OCI-LY1 (cell line): ENCODE measurements around the gene PEX7.

ENCODE experiments used
- H2AFZ ChIP-seq: fragments of 200-600 bp; sonication (generic), shearing (Covaris generic); 2 replicates; pipeline ENCODE4 v1.6.0; 2014; ENCODE audit warnings: antibody characterized with exemption, mild to moderate bottlenecking, low read length
- H3F3A ChIP-seq: fragments of 200-600 bp; sonication (generic), shearing (Covaris generic); 2 replicates; pipeline ENCODE4 v1.6.0; 2014; ENCODE audit warnings: mild to moderate bottlenecking, antibody characterized with exemption, low read length, moderate library complexity; ENCODE audit not compliant: insufficient read depth
- H3K27ac ChIP-seq: fragments of 200-600 bp; sonication (generic); 2 replicates; pipeline ENCODE4 v1.5.1; 2014; ENCODE audit warnings: low read length, mixed run types, mild to moderate bottlenecking, low read depth; ENCODE audit not compliant: poor library complexity, severe bottlenecking
- H3K27me3 ChIP-seq: fragments of 200-600 bp; sonication (generic); 2 replicates; pipeline ENCODE4 v1.6.0; 2014; ENCODE audit warnings: antibody characterized with exemption, mild to moderate bottlenecking, low read length, moderate library complexity; ENCODE audit not compliant: insufficient read depth
- H3K36me3 ChIP-seq: fragments of 200-600 bp; sonication (generic); 2 replicates; pipeline ENCODE4 v1.6.1; 2014; ENCODE audit warnings: mild to moderate bottlenecking, antibody characterized with exemption, low read length, moderate library complexity, mixed read lengths; ENCODE audit not compliant: insufficient read depth
- H3K4me1 ChIP-seq: fragments of 200-600 bp; sonication (generic); 2 replicates; pipeline ENCODE4 v1.5.1; 2014; ENCODE audit warnings: mild to moderate bottlenecking, low read length, moderate library complexity; ENCODE audit not compliant: insufficient read depth, severe bottlenecking
- H3K4me2 ChIP-seq: fragments of 200-600 bp; sonication (generic), shearing (Covaris generic); 2 replicates; pipeline ENCODE4 v1.6.1; 2014; ENCODE audit warnings: low read length
- H3K4me3 ChIP-seq: fragments of 200-600 bp; sonication (generic); 2 replicates; pipeline ENCODE4 v1.5.1; 2014; ENCODE audit warnings: low read length, low read depth, mild to moderate bottlenecking, mixed read lengths; ENCODE audit not compliant: poor library complexity, severe bottlenecking
- H3K79me2 ChIP-seq: fragments of 200-600 bp; shearing (Covaris generic); 2 replicates; pipeline ENCODE4 v1.6.1; 2016; ENCODE audit warnings: mixed run types, low read length, mixed read lengths; ENCODE audit not compliant: insufficient read depth
- H3K9ac ChIP-seq: fragments of 200-600 bp; sonication (generic), shearing (Covaris generic); 2 replicates; pipeline ENCODE4 v1.6.1; 2014; ENCODE audit warnings: mild to moderate bottlenecking, low read length, mixed read lengths
- H3K9me2 ChIP-seq: fragments of 200-600 bp; sonication (generic), shearing (Covaris generic); 2 replicates; pipeline ENCODE4 v1.6.1; 2014; ENCODE audit warnings: low read depth, mild to moderate bottlenecking, low read length, mixed read lengths
- H3K9me3 ChIP-seq: fragments of 200-600 bp; shearing (Covaris generic); 2 replicates; pipeline ENCODE4 v1.6.1; 2014; ENCODE audit warnings: low read length, mixed read lengths
- H4K20me1 ChIP-seq: fragments of 200-600 bp; sonication (generic), shearing (Covaris generic); 2 replicates; pipeline ENCODE4 v1.6.0; 2016; ENCODE audit warnings: mild to moderate bottlenecking, low read length; ENCODE audit not compliant: insufficient read depth
- EZH2 ChIP-seq: fragments of 200-600 bp; sonication (generic), shearing (Covaris generic); IDR thresholded peaks from 2 replicates; pipeline ENCODE4 v1.8.0; 2017; ENCODE audit warnings: borderline replicate concordance, mixed run types, mild to moderate bottlenecking, antibody characterized with exemption, low read length, moderate library complexity, mixed read lengths
- TF ChIP-seq, protein P1 (sequence below): fragments of 200-600 bp; sonication (generic), shearing (Covaris generic); IDR thresholded peaks from 2 replicates; pipeline ENCODE4 v1.5.1; 2017; ENCODE audit warnings: mild to moderate bottlenecking, antibody characterized with exemption, low read length, moderate library complexity, mixed read lengths

The PEX7 gene

DNA sequence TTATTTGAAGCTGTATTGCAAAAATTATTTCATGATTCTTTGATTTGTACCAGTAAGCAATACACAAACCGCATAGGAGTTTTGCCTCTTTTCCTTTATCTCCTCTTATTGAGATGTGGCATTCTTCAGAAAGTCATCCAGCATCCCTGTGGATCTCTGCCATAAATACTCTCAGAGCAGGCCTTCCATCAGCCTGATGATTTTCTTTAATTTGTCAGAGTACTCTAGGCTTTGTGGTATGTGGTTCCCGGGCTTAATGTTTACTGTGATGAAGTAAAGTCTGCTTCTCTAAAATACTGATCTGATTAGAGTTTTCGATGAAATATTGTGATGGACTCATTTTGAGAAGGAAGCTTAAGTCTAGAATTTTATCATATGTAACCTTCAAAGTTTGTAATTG is 68.6 kb downstream of the PEX7 start:
- Histone ChIP-seq H3K36me3 (no peaks in the 10 kb centered on the region), H4K20me1 (no peaks in the 10 kb centered on the region), H3K4me2 (no peak overlapping the region), H3K27ac (no peak overlapping the region), H3K9ac (no peak overlapping the region), H3K79me2 (no peaks in the 10 kb centered on the region), H2AFZ (no peak overlapping the region), H3K4me1 (peaks cover 24% of the 10 kb centered on the region), H3F3A (no peaks in the 10 kb centered on the region), H3K27me3 (no peaks in the 10 kb centered on the region), H3K9me2 (no peaks in the 10 kb centered on the region), H3K9me3 (no peaks in the 10 kb centered on the region), H3K4me3 (no peak overlapping the region)
- TF ChIP-seq EZH2, result no peak
- TF ChIP-seq, protein P1, sequence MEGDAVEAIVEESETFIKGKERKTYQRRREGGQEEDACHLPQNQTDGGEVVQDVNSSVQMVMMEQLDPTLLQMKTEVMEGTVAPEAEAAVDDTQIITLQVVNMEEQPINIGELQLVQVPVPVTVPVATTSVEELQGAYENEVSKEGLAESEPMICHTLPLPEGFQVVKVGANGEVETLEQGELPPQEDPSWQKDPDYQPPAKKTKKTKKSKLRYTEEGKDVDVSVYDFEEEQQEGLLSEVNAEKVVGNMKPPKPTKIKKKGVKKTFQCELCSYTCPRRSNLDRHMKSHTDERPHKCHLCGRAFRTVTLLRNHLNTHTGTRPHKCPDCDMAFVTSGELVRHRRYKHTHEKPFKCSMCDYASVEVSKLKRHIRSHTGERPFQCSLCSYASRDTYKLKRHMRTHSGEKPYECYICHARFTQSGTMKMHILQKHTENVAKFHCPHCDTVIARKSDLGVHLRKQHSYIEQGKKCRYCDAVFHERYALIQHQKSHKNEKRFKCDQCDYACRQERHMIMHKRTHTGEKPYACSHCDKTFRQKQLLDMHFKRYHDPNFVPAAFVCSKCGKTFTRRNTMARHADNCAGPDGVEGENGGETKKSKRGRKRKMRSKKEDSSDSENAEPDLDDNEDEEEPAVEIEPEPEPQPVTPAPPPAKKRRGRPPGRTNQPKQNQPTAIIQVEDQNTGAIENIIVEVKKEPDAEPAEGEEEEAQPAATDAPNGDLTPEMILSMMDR, result no peak

DNA sequence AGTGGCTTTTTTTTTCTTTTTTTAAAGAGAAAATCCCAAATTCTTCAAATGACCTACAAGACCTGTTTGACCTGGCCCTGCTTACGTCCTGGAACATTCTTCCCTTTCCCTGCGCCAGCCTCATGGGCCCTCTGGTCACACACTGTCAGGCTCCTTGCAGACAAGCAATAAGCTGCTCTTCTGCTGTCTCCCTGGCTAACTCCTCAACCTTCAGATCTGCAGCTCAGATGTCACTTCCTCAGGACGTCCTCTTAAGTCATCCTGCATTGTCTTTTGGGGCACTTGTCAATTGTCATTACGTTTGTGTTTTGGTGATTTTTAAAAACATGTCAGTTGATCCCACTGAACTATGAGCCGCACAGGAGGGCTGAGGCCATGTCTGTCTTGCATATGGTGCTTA is 70.8 kb downstream of the PEX7 start:
- Histone ChIP-seq H3K9me3 (no peaks in the 10 kb centered on the region), H3K4me3 (no peak overlapping the region), H3K27me3 (no peaks in the 10 kb centered on the region), H3K36me3 (no peaks in the 10 kb centered on the region), H4K20me1 (no peaks in the 10 kb centered on the region), H3F3A (no peaks in the 10 kb centered on the region), H3K27ac (no peak overlapping the region), H3K9me2 (no peaks in the 10 kb centered on the region), H2AFZ (no peak overlapping the region), H3K79me2 (no peaks in the 10 kb centered on the region), H3K4me2 (no peak overlapping the region), H3K9ac (no peak overlapping the region), H3K4me1 (peaks cover 21% of the 10 kb centered on the region)
- TF ChIP-seq, protein P1, result no peak
- no peak for TF ChIP-seq EZH2

DNA sequence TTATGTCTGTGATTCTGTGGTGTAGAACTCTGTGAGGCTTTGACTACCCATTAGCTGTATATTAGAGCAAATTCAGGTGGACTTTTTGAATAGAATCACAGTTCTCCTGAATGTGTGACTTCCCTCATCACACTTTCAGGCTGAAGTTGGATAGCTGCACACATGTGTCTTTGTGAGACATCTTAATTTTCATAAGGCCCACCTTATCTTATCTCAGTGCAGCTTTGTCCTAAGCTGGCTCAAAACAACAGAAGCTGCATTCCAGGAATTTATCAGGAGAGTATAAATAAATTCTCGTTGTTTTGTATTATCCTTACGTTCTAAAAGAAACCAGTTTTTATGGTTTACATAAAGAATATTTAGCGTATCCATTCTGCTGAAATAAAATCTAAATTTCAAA is 73.5 kb downstream of the PEX7 start:
- no peak overlapping the region for H2AFZ ChIP-seq
- H3K4me2 ChIP-seq, result no peak overlapping the region
- no peaks in the 10 kb centered on the region for H3F3A ChIP-seq
- H4K20me1 ChIP-seq, result no peaks in the 10 kb centered on the region
- no peak for TF ChIP-seq EZH2
- TF ChIP-seq, protein P1, result no peak
- H3K27me3 ChIP-seq, result no peaks in the 10 kb centered on the region
- no peak overlapping the region for H3K27ac ChIP-seq
- no peaks in the 10 kb centered on the region for H3K36me3 ChIP-seq
- H3K9me2 ChIP-seq, result no peaks in the 10 kb centered on the region
- H3K79me2 ChIP-seq, result no peaks in the 10 kb centered on the region
- H3K9ac ChIP-seq, result no peak overlapping the region
- no peaks in the 10 kb centered on the region for H3K9me3 ChIP-seq
- no peaks in the 10 kb centered on the region for H3K4me1 ChIP-seq
- H3K4me3 ChIP-seq, result no peak overlapping the region
